H1 (cell line): Measurements from ENCODE around the gene OXTR. TPM values are rescaled to one million over a fixed set of nuclear protein-coding genes. Genes with fewer than 3 reads are reported as not detected.
A peak's percentile ranks its signal among the peaks of the same experiment; 100 is the strongest.

Source experiments
- CTCF ChIA-PET: fragments of 300-600 bp; sonication (Branson Sonifier 250); formaldehyde crosslinking; loops from one replicate; lab custom pipeline; 2021; ENCODE audit not compliant: partially characterized antibody; lab: Charles Lee
- POLR2A ChIA-PET: fragments of 300-600 bp; sonication (Branson Sonifier 250); formaldehyde crosslinking; loops from one replicate; lab custom pipeline; 2021; ENCODE audit warnings: inconsistent platforms; ENCODE audit not compliant: partially characterized antibody; lab: Charles Lee
- DNase-seq, 2 experiments: peaks; one replicate each; pipeline versions ENCODE4 v3.0.0 to v3.0.0-alpha.2; 2010 to 2022; ENCODE audit warnings: low spot score in 2 of 2, low read depth in 1 of 2, mixed read lengths in 1 of 2
- FAIRE-seq: peaks from 2 replicates; lab custom pipeline; 2011; peaks lifted over from hg19 to GRCh38; lab: Jason Lieb, UNC
- H2AFZ ChIP-seq: 2 replicates; pipeline ENCODE4 v1.8.1; 2012; ENCODE audit warnings: low read length, inconsistent platforms
- H2AK5ac ChIP-seq: 2 replicates; pipeline ENCODE4 v1.6.1; 2013; ENCODE audit warnings: low read depth, low read length
- H2BK120ac ChIP-seq: replicated peaks from 2 replicates; pipeline ENCODE3; 2013; ENCODE audit warnings: low read depth, low read length, inconsistent platforms
- H2BK12ac ChIP-seq: 2 replicates; pipeline ENCODE4 v1.6.1; 2013; ENCODE audit warnings: low read depth, low read length
- H2BK15ac ChIP-seq: 2 replicates; pipeline ENCODE4 v1.6.1; 2013; ENCODE audit warnings: low read length
- H2BK20ac ChIP-seq: 2 replicates; pipeline ENCODE4 v1.6.1; 2013; ENCODE audit warnings: low read length
- H2BK5ac ChIP-seq: 2 replicates; pipeline ENCODE4 v1.6.1; 2013; ENCODE audit warnings: low read depth, low read length
- H3K14ac ChIP-seq: 2 replicates; pipeline ENCODE4 v1.6.1; 2013; ENCODE audit warnings: inconsistent platforms; ENCODE audit not compliant: insufficient read length
- H3K18ac ChIP-seq: 2 replicates; pipeline ENCODE4 v1.6.1; 2013; ENCODE audit warnings: low read length; ENCODE audit errors: extremely low read depth
- H3K23ac ChIP-seq: 2 replicates; pipeline ENCODE4 v1.6.1; 2013; ENCODE audit warnings: inconsistent platforms; ENCODE audit not compliant: insufficient read length
- H3K23me2 ChIP-seq: 2 replicates; pipeline ENCODE4 v1.6.1; 2013; ENCODE audit warnings: low read depth, low read length
- H3K27ac ChIP-seq: 2 replicates; pipeline ENCODE4 v1.6.1; 2011; ENCODE audit warnings: low read depth, low read length, inconsistent platforms
- H3K27me3 ChIP-seq, 4 experiments: replicated peaks in 1 of 4; 1 replicate in 1 of 4; 2 replicates in 3 of 4; pipeline versions ENCODE4 v1.6.1 to v1.8.1; 2011 to 2013; ENCODE audit warnings: low read length in 3 of 4, mild to moderate bottlenecking in 3 of 4, inconsistent platforms in 2 of 4, mixed read lengths in 2 of 4, moderate library complexity in 1 of 4; ENCODE audit not compliant: control insufficient read depth in 3 of 4, insufficient read depth in 3 of 4; ENCODE audit errors: extremely low read depth in 1 of 4
- H3K36me3 ChIP-seq, 4 experiments: 2 replicates each; pipeline versions ENCODE4 v1.6.1 to v1.8.1; 2011 to 2013; ENCODE audit warnings: mild to moderate bottlenecking in 4 of 4, low read length in 3 of 4, moderate library complexity in 2 of 4, control low read depth in 1 of 4, inconsistent platforms in 1 of 4; ENCODE audit not compliant: insufficient read depth in 4 of 4, control insufficient read depth in 2 of 4
- H3K4ac ChIP-seq: replicated peaks from 2 replicates; pipeline ENCODE3; 2013; ENCODE audit warnings: low read length, low read depth, mixed read lengths, inconsistent platforms; ENCODE audit not compliant: insufficient read length
- H3K4me1 ChIP-seq, 4 experiments: replicated peaks in 1 of 4; 1 replicate in 1 of 4; 2 replicates in 3 of 4; pipeline versions ENCODE4 v1.6.1 to v1.8.1; 2011 to 2013; ENCODE audit warnings: low read length in 3 of 4, inconsistent platforms in 2 of 4, mixed read lengths in 1 of 4; ENCODE audit not compliant: insufficient read depth in 4 of 4, control insufficient read depth in 3 of 4
- H3K4me2 ChIP-seq, 2 experiments: 2 replicates each; pipeline versions ENCODE4 v1.6.1 to v1.8.1; 2011 to 2013; ENCODE audit warnings: low read depth in 2 of 2, low read length in 2 of 2, control low read depth in 1 of 2, inconsistent platforms in 1 of 2, mild to moderate bottlenecking in 1 of 2; ENCODE audit not compliant: insufficient read depth in 1 of 2
- H3K4me3 ChIP-seq, 4 experiments: fragments of 200-600, 300-600 bp in 1 of 4; sonication (generic), shearing (Covaris generic), sonication (Bioruptor Twin) in 1 of 4; 2 replicates each; pipeline versions ENCODE4 v1.5.1 to v1.8.1; 2011 to 2016; ENCODE audit warnings: low read length in 4 of 4, low read depth in 3 of 4, control low read depth in 2 of 4, inconsistent platforms in 2 of 4, mild to moderate bottlenecking in 2 of 4, mixed read lengths in 1 of 4, moderate library complexity in 1 of 4; ENCODE audit not compliant: insufficient read depth in 2 of 4; ENCODE audit errors: extremely low read depth in 1 of 4
- H3K56ac ChIP-seq: replicated peaks from 2 replicates; pipeline ENCODE3; 2013; ENCODE audit warnings: low read depth, mild to moderate bottlenecking, mixed read lengths, low read length, inconsistent platforms; ENCODE audit not compliant: insufficient read length
- H3K79me1 ChIP-seq: 2 replicates; pipeline ENCODE4 v1.6.1; 2013; ENCODE audit warnings: low read depth, low read length, control low read depth
- H3K79me2 ChIP-seq, 2 experiments: 2 replicates each; pipeline versions ENCODE4 v1.6.1 to v1.8.1; 2012 to 2013; ENCODE audit warnings: low read length in 2 of 2, mild to moderate bottlenecking in 2 of 2, inconsistent platforms in 1 of 2; ENCODE audit not compliant: insufficient read depth in 2 of 2, control insufficient read depth in 1 of 2
- H3K9ac ChIP-seq, 4 experiments: replicated peaks in 1 of 4; 1 replicate in 1 of 4; 2 replicates in 3 of 4; pipeline versions ENCODE4 v1.6.1 to v1.8.1; 2011 to 2013; ENCODE audit warnings: low read depth in 3 of 4, low read length in 3 of 4, control low read depth in 2 of 4, mild to moderate bottlenecking in 2 of 4, moderate library complexity in 2 of 4, inconsistent platforms in 1 of 4; ENCODE audit errors: extremely low read depth in 1 of 4
- H3K9me3 ChIP-seq, 2 experiments: 2 replicates each; pipeline versions ENCODE4 v1.6.1 to v1.8.1; 2012 to 2013; ENCODE audit warnings: mild to moderate bottlenecking in 2 of 2, moderate library complexity in 2 of 2, control low read depth in 1 of 2, inconsistent platforms in 1 of 2, low read depth in 1 of 2, low read length in 1 of 2, mixed read lengths in 1 of 2; ENCODE audit not compliant: insufficient read depth in 2 of 2
- H4K20me1 ChIP-seq, 2 experiments: replicated peaks in 1 of 2; 2 replicates each; pipeline versions ENCODE3 to v1.8.1; 2011 to 2013; ENCODE audit warnings: inconsistent platforms in 2 of 2, low read length in 2 of 2, mild to moderate bottlenecking in 1 of 2; ENCODE audit not compliant: insufficient read depth in 2 of 2, control insufficient read depth in 1 of 2
- H4K5ac ChIP-seq: 2 replicates; pipeline ENCODE4 v1.6.1; 2013; ENCODE audit warnings: low read length, low read depth, mixed read lengths, inconsistent platforms; ENCODE audit not compliant: insufficient read length
- H4K8ac ChIP-seq: 2 replicates; pipeline ENCODE4 v1.8.0; 2013; ENCODE audit warnings: mild to moderate bottlenecking, moderate library complexity, low read length, inconsistent platforms; ENCODE audit not compliant: insufficient read depth; ENCODE audit errors: extremely low read depth
- H4K91ac ChIP-seq: replicated peaks from 2 replicates; pipeline ENCODE3; 2013; ENCODE audit warnings: low read length, mixed read lengths, inconsistent platforms; ENCODE audit not compliant: insufficient read length
- EGR1 ChIP-seq: IDR thresholded peaks from 2 replicates; pipeline ENCODE4 v1.6.1; 2011; ENCODE audit warnings: low read depth, low read length, borderline replicate concordance
- HDAC6 ChIP-seq: IDR thresholded peaks from one replicate; pipeline ENCODE4 v1.7.1; 2012; ENCODE audit warnings: low read depth, mild to moderate bottlenecking, inconsistent platforms, low read length, moderate library complexity
- RNF2 ChIP-seq: fragments of 200-900, 300-1000 bp; sonication (generic); IDR thresholded peaks from 2 replicates; pipeline ENCODE4 v1.7.1; 2016; ENCODE audit warnings: borderline replicate concordance, low read depth, mild to moderate bottlenecking, antibody characterized with exemption, low read length; ENCODE audit not compliant: poor library complexity, severe bottlenecking; ENCODE audit errors: missing control alignments
- TCF12 ChIP-seq: IDR thresholded peaks from 2 replicates; pipeline ENCODE4 v1.6.1; 2011; ENCODE audit warnings: low read depth, mild to moderate bottlenecking, low read length
- polyA plus RNA-seq, 7 experiments: library from polyadenylated mRNA; depleted of rRNA in 3 of 7; stranded (reverse) in 5 of 7; unstranded in 2 of 7; fragments of >200 nt in 5 of 7; fragments of 200-250 nt in 2 of 7; gene quantifications; 1 replicate in 5 of 7; 2 replicates in 1 of 7; 4 replicates in 1 of 7; pipeline versions ENCODE4 v1.2.1 to v1.2.3, GENCODE V29; 2011 to 2013; ENCODE audit warnings: missing spikeins in 2 of 7, mixed read lengths in 2 of 7
- total RNA-seq: library from RNA; stranded (reverse); fragmentation: NEBNext Ultra II Directional; extraction: Animal tissue kit (Norgen Biotek cat#: 25700); gene quantifications from 2 replicates; pipeline ENCODE4 v1.2.1, GENCODE V29; 2021
- TF ChIP-seq, protein P1 (sequence below), 3 experiments: IDR thresholded peaks; 1 replicate in 2 of 3; 2 replicates in 1 of 3; pipeline versions ENCODE4 v1.5.1 to v1.6.1; 2011; ENCODE audit warnings: low read length in 3 of 3, mild to moderate bottlenecking in 3 of 3, inconsistent platforms in 2 of 3, low read depth in 1 of 3, moderate library complexity in 1 of 3; ENCODE audit not compliant: insufficient read depth in 1 of 3; ENCODE audit errors: control extremely low read depth in 1 of 3

OXTR gene
- total and polyA plus RNA-seq, 2 of the 8 experiments (the other 6 are each of a cell fraction or from before 2014, with no cell fraction given) = 0.77 to 2.3 TPM

DNA sequence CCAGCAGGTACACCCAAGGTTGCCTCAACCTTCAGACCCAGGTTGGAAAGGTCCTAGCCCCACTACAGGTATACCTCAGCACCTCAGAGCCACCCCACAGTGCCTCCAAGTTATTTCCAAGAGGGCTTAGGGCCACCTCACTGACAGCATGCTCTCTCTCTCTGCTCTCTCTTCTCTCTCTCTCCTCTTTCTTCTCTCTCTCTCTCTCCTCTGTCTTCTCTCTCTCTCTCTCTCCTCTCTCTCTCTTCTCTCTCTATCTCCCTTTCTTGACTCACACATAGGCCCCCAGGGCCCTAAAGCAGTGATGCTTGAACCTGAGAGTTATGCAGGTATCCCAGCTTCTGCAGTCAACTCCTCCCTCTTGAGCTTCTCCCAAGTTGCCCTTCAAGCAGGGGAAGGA, 31.6 kb downstream of the OXTR start:
- Histone ChIP-seq H2BK20ac (no peak overlapping the region), H3K9me3 (no peaks in the 10 kb centered on the region), H4K20me1 (no peaks in the 10 kb centered on the region), H3K27ac (no peak overlapping the region), H4K5ac (no peak overlapping the region), H2BK5ac (no peak overlapping the region), H3K56ac (no peak overlapping the region), H3K23ac (no peak overlapping the region), H3K4me2 (no peak overlapping the region), H3K79me2 (no peaks in the 10 kb centered on the region), H3K14ac (no peak overlapping the region), H3K9ac (no peak overlapping the region), H2BK15ac (0 out of 2 replicates have a peak overlapping the region, but pooled peaks have one; percentile 40), H2AK5ac (no peak overlapping the region), H4K91ac (no peak overlapping the region), H2AFZ (no peak overlapping the region), H2BK12ac (peak overlapping the region; percentile 85; the same call in 1 of the 2 replicates), H3K23me2 (peaks cover 2% of the 10 kb centered on the region; the same call in 1 of the 2 replicates), H2BK120ac (no peak overlapping the region), H4K8ac (no peak overlapping the region), H3K27me3 (peaks cover 0 to 4% (median 0%) of the 10 kb centered on the region in 4 experiments; a peak in 1 of 7 replicates), H3K4ac (no peak overlapping the region), H3K36me3 (no peaks in the 10 kb centered on the region), H3K4me1 (peaks cover 0 to 13% (median 7%) of the 10 kb centered on the region in 4 experiments; a peak in 6 of 7 replicates), H3K79me1 (no peaks in the 10 kb centered on the region), H3K4me3 (no peak overlapping the region), H3K18ac (no peak overlapping the region)
- no peak for FAIRE-seq
- DNase-seq = no peak
- ChIA-PET POLR2A (interaction anchor here (1.0 kb wide), 1 partner anchor 13 kb away, joined by 3 read pairs; no protein-coding TSS in a partner anchor), CTCF (interaction anchor here (0.7 to 4.5 kb wide), 4 partner anchors 8 to 115 kb away, joined by 3 to 19 read pairs (median 3); partner anchors contain the start of gene OXTR)
- TF ChIP-seq HDAC6 (no peak), EGR1 (no peak), TCF12 (no peak), RNF2 (no peak)
- TF ChIP-seq, protein P1, sequence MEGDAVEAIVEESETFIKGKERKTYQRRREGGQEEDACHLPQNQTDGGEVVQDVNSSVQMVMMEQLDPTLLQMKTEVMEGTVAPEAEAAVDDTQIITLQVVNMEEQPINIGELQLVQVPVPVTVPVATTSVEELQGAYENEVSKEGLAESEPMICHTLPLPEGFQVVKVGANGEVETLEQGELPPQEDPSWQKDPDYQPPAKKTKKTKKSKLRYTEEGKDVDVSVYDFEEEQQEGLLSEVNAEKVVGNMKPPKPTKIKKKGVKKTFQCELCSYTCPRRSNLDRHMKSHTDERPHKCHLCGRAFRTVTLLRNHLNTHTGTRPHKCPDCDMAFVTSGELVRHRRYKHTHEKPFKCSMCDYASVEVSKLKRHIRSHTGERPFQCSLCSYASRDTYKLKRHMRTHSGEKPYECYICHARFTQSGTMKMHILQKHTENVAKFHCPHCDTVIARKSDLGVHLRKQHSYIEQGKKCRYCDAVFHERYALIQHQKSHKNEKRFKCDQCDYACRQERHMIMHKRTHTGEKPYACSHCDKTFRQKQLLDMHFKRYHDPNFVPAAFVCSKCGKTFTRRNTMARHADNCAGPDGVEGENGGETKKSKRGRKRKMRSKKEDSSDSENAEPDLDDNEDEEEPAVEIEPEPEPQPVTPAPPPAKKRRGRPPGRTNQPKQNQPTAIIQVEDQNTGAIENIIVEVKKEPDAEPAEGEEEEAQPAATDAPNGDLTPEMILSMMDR (IDR thresholded peaks at IDR 0.05; ENCODE audit: control extremely low read depth in 1 of 3, insufficient read depth in 1 of 3, low read depth in 1 of 3, low read length in 3 of 3) = no peak
